GM10266 (cell line): ENCODE results near the gene PTPRG.

Experiments
- DNase-seq: peaks from one replicate; pipeline ENCODE4 v3.0.0; 2012; ENCODE audit errors: extremely low spot score
- TF ChIP-seq, protein P1 (sequence below): IDR thresholded peaks from 2 replicates; pipeline ENCODE4 v1.5.1; 2012; ENCODE audit warnings: mild to moderate bottlenecking, low read depth; ENCODE audit not compliant: control insufficient read depth, insufficient read depth; ENCODE audit errors: missing control alignments

The PTPRG gene

DNA sequence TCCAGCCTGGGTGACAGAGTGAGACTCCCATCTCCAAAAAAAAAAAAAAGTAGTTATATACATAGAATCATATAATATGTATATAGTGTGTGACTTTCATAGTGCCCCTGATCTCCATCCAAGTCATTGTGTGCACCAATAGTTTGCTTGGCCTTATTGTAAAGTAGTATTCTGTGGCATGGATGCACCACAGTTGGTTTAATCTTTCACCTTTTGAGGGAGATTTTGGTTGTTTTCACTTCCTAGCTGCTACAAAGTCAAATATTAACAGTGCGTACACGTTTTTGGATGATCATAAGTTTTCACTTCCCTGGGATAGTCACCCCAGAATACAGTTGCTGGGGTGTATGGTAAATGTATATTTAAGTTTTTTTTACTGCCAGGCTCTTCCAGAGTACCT lies 162.8 kb downstream of the PTPRG start:
- DNase-seq: no peak
- TF ChIP-seq, protein P1, sequence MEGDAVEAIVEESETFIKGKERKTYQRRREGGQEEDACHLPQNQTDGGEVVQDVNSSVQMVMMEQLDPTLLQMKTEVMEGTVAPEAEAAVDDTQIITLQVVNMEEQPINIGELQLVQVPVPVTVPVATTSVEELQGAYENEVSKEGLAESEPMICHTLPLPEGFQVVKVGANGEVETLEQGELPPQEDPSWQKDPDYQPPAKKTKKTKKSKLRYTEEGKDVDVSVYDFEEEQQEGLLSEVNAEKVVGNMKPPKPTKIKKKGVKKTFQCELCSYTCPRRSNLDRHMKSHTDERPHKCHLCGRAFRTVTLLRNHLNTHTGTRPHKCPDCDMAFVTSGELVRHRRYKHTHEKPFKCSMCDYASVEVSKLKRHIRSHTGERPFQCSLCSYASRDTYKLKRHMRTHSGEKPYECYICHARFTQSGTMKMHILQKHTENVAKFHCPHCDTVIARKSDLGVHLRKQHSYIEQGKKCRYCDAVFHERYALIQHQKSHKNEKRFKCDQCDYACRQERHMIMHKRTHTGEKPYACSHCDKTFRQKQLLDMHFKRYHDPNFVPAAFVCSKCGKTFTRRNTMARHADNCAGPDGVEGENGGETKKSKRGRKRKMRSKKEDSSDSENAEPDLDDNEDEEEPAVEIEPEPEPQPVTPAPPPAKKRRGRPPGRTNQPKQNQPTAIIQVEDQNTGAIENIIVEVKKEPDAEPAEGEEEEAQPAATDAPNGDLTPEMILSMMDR: no peak

DNA sequence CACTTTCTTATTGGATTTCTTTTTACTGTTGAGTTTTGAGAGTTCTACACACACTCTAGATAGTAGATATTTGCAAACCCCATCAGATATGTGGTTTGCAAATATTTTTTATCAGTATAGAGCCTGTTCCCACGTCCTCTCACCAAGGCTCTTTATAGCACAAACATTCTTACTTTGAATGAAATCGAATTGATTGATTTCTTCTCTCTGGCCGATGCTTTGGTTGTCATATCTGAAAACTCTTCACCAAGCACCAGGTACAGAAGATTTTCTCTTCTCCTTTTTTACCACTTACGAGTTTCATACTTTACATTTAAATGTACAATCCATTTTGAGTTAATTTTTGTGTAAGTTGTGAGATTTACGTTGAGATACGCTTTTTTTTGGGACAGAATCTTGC lies 163.4 kb downstream of the PTPRG start:
- TF ChIP-seq, protein P1: no peak
- DNase-seq: no peak

DNA sequence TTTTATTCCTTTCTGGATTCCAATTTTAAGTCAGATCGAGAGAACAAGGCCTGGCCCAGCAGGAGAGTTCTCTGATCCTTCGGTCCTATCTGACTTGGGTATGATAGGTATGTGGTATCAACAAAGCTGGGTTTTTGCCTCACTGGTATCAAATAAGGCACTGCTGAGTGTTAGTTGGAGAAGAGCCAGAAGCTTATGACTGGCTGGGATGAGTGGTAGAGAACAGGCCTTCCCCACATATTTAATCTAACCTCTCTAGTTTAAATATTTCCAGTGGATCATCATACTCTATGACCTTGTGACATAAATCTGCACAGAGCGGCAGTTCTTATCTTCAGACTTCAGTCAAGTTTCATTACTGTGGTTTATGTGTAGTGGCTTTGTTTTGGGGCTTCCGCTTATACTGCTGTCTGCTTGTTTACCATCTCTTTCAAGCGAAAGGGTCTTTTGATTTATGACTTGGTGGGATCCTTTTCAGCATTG lies 164.5 kb downstream of the PTPRG start:
- DNase-seq: no peak
- TF ChIP-seq, protein P1: no peak

DNA sequence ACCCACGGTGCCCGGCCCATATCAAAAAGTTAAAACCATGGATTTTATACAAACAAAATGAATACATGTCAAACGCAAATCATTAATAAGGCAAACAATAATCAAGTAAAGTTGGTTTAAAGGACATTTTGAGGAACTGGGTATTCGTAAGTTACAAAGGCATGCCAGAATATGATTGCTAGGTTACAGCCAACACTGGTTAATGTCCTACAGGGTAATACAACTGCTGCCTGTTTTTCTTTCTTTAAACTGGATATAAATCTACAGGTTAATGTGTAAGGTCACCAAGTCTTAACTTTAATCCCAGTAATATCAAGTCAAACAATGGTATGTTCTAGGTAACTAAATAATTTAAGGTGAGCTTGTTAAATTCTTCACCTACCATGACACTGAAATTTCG lies 166.1 kb downstream of the PTPRG start:
- TF ChIP-seq, protein P1: no peak
- DNase-seq: no peak

DNA sequence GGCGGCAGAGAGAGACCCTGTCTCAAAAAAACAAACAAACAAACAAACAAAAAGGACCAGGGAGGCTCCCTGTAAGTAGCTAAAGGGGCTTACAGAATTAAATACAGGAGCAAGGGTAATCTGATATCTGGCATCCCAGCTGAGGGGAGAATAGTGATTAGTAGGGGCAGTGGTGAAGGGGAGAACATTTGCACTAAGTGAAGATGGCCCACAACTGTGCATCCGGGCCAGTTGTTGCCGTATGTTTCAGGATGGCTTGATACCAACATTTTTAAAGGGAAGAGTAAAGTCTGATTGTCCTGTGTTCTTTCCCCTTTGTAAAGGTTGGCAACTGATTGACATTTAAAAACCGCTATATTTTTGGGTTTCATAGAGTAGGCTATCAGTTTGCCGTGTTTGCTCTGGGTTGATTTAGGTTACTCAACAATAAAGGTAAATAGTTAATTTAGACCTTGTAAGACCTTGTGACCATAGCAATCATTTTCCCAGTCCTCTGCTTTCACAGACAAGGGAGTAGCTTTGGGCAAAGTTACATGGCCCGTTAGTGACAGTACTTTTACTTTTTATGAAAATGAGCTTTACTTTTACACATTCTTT lies 167.8 kb downstream of the PTPRG start:
- TF ChIP-seq, protein P1: no peak
- no peak for DNase-seq

DNA sequence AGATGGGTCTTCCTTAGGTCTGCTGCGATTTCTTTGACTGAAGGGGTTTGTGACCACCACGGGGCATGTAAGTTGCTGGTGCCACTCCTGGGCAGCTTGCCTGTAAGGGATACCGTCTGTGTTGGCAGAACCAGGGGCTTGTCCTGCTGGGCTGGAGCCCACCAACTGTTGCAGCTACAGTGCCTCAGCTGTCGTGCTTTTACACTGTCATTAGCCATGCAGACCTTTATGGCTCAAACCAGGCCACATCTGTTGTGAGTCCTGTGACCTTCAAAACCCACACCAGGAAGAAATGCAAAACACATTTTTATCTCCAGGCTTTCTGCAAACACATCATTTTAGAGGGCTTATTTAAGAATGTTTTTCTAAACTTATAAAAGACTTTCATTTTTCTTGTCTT lies 168.7 kb downstream of the PTPRG start:
- no peak for DNase-seq
- TF ChIP-seq, protein P1: no peak

DNA sequence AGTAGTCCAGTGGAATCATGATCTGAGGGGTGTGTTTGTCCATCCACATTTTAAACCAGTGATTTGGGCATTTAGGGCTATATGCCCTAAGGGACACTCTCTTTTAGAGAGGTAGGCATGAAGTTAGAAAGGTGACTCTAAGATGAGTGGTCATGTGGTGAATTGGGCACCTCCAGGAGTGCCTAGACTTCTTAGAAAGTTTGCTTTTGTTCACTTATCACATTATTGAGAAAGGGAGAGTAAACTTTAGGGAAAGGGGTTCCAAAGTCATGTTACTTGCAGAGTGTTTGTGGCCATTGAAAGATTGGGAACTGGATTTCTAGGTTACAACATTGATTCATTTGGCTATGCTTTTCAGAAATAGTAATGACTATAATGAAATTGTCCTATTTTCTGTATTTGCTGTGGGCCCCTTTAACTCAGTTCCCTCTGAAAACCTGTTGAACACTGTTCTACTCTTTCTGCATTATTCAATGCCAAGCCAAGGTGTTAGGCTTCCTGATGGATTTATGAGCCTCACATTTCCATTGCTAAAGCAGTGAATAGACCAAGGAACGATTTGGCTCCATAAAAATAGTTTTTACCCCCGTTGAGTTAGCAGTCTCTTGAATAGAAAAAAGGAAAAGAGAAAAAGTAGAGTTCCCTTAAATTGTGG lies 169.3 kb downstream of the PTPRG start:
- no peak for DNase-seq
- TF ChIP-seq, protein P1: no peak
